Epithelial cell of esophagus (primary cell): ENCODE measurements around the gene PPP1R14C.

Experiments
- DNase-seq: peaks from one replicate; pipeline ENCODE4 v3.0.0; 2010; ENCODE audit warnings: low read depth
- H3K4me3 ChIP-seq: 2 replicates; pipeline ENCODE4 v1.5.1; 2011; ENCODE audit warnings: mild to moderate bottlenecking, low read length, control low read depth
- CTCF ChIP-seq: IDR thresholded peaks from 2 replicates; pipeline ENCODE4 v1.5.1; 2011; ENCODE audit warnings: low read depth, mild to moderate bottlenecking, low read length, control low read depth, inconsistent platforms; ENCODE audit not compliant: insufficient read depth; ENCODE audit errors: missing control alignments

The PPP1R14C gene

GRCh38 chr6:150123645-150124044 is 19.2 kb upstream of the PPP1R14C start:
- DNase-seq = no peak
- no peak overlapping the region for H3K4me3 ChIP-seq
- no peak for TF ChIP-seq CTCF

GRCh38 chr6:150124235-150124634 is 18.6 kb upstream of the PPP1R14C start:
- no peak for TF ChIP-seq CTCF
- H3K4me3 ChIP-seq = no peak overlapping the region
- no peak for DNase-seq

GRCh38 chr6:150126641-150127291 is 16.1 kb upstream of the PPP1R14C start:
- no peak for TF ChIP-seq CTCF
- H3K4me3 ChIP-seq = no peak overlapping the region
- no peak for DNase-seq

- no peak for DNase-seq
- no peak overlapping the region for H3K4me3 ChIP-seq
- TF ChIP-seq CTCF = no peak
These were observed 14.4 kb upstream of the PPP1R14C start for GRCh38 chr6:150128425-150128824.

- no peak for DNase-seq
- no peak overlapping the region for H3K4me3 ChIP-seq
- TF ChIP-seq CTCF = no peak
These were observed 13.0 kb upstream of the PPP1R14C start for GRCh38 chr6:150129616-150130505.

GRCh38 chr6:150133686-150134085 is 9.2 kb upstream of the PPP1R14C start:
- H3K4me3 ChIP-seq = no peak overlapping the region
- DNase-seq = no peak
- TF ChIP-seq CTCF = no peak
